Measurements from ENCODE around the gene SLC6A6.

SLC6A6 gene

DNA sequence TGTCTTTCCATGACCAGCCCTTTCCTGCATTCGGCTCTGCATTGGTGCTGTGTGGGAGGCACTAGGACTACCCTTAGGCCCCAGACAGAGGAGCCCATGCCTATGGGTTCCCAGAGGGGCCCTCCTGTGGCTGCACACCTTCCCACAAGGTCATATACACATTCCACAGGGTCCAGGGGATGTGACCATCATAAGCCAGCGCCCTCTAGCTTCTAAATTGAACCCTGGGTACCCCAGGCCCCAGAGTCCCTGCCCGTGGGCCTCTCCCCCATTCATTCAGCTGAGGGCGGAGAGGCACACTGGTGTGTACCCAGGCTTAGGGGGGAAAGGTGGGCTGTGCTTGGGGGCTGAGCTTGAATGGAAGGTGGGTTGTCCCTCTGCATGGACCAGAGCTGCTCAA, 10.2 kb upstream of the SLC6A6 start:
- Histone ChIP-seq H3K18ac (ENCODE audit: low read length) (peak overlapping the region; percentile 26), H3K36me3 (ENCODE audit: control insufficient read depth in 1 of 2, insufficient read depth in 2 of 2, low read length in 2 of 2) (no peaks in the 10 kb centered on the region)
- WGBS (ENCODE audit: extremely low coverage, insufficient coverage, insufficient read length) = no CpG with 5 or more reads among the region's 4 CpGs

DNA sequence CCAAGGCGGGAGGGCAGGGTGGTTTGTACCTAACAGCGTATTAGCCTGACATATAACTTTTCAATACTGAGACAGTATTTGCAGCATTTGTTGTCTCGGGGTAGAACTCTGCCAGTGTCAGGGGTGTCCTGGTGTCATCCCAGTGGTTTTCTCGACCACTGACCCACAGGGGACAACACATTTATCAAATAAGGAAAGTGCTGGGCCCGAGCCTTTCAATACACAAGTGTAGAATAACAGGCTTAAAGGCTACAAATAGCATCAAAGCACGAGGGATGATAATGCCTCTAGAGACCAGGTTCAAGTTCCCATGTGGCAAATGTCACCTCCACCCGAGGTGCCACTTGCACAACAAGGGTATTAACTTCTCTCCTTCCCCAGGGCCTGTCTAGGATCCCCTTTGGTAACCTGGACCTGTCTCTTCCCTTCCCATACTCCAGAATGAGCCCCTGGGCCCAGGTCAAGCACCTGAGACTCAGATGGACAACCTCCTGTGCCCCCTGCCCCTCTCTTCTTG, 9.5 kb upstream of the SLC6A6 start:
- H4K12ac ChIP-seq (ENCODE audit: low read depth, low read length) = no peak overlapping the region
- no peak overlapping the region for H3K4me3 ChIP-seq (ENCODE audit: low read depth, low read length)
- H3K23ac ChIP-seq (ENCODE audit: low read length) = no peak overlapping the region
- no peak overlapping the region for H3K18ac ChIP-seq (ENCODE audit: low read length)
- peak overlapping the region; percentile 67 for H2BK12ac ChIP-seq (ENCODE audit: low read length)
- H3K4ac ChIP-seq (ENCODE audit: low read depth, low read length) = no peak overlapping the region
- H2BK5ac ChIP-seq (ENCODE audit: low read depth, low read length, poor library complexity) = no peak overlapping the region
- no peak overlapping the region for H2AK5ac ChIP-seq (ENCODE audit: low read length)
- no peak overlapping the region for H3K9ac ChIP-seq (ENCODE audit: low read length)
- no CpG with 5 or more reads among the region's 7 CpGs for WGBS (ENCODE audit: extremely low coverage, insufficient coverage, insufficient read length)
- no peaks in the 10 kb centered on the region for H3K9me3 ChIP-seq (ENCODE audit: insufficient read depth, low read depth, low read length)
- no peaks in the 10 kb centered on the region for H3K36me3 ChIP-seq (ENCODE audit: control insufficient read depth in 1 of 2, insufficient read depth in 2 of 2, low read length in 2 of 2)
- H3K4me1 ChIP-seq (ENCODE audit: control insufficient read depth in 1 of 2, insufficient read depth in 2 of 2, low read length in 2 of 2) = peaks cover 24 to 25% of the 10 kb centered on the region in 2 experiments
- H2BK120ac ChIP-seq (ENCODE audit: insufficient read depth, low read length, poor library complexity) = peak overlapping the region; percentile 49
- no peak overlapping the region for H2AFZ ChIP-seq (ENCODE audit: insufficient read depth, low read length, poor library complexity)
- no peak for DNase-seq
- H3K79me2 ChIP-seq (ENCODE audit: control insufficient read depth, insufficient read depth, low read length, poor library complexity) = no peaks in the 10 kb centered on the region
- no peak overlapping the region for H3K14ac ChIP-seq (ENCODE audit: low read length)
- H4K91ac ChIP-seq (ENCODE audit: low read depth, low read length) = peak overlapping the region; percentile 60
- peaks cover 28% of the 10 kb centered on the region for H3K79me1 ChIP-seq (ENCODE audit: low read length)
- peak overlapping the region; percentile 24 for H4K8ac ChIP-seq (ENCODE audit: low read depth, low read length)
- H3K27ac ChIP-seq (ENCODE audit: low read depth, low read length) = peak overlapping the region; percentile 44
- H3K27me3 ChIP-seq (ENCODE audit: insufficient read depth, low read length) = no peaks in the 10 kb centered on the region
- no peak overlapping the region for H3K4me2 ChIP-seq (ENCODE audit: low read length)

More for the DNA sequence above, 10.2 kb upstream of the SLC6A6 start:
- Histone ChIP-seq H4K8ac (ENCODE audit: low read depth, low read length) (peak overlapping the region; percentile 11), H3K4me3 (ENCODE audit: low read depth, low read length) (no peak overlapping the region), H3K4me1 (ENCODE audit: control insufficient read depth in 1 of 2, insufficient read depth in 2 of 2, low read length in 2 of 2) (peaks cover 24 to 25% of the 10 kb centered on the region in 2 experiments), H3K14ac (ENCODE audit: low read length) (peak overlapping the region; percentile 18), H3K27ac (ENCODE audit: low read depth, low read length) (no peak overlapping the region), H2BK5ac (ENCODE audit: low read depth, low read length, poor library complexity) (peak overlapping the region; percentile 36), H3K9ac (ENCODE audit: low read length) (no peak overlapping the region), H3K4ac (ENCODE audit: low read depth, low read length) (peak overlapping the region; percentile 25), H2BK12ac (ENCODE audit: low read length) (peak overlapping the region; percentile 67), H3K27me3 (ENCODE audit: insufficient read depth, low read length) (no peaks in the 10 kb centered on the region), H2BK120ac (ENCODE audit: insufficient read depth, low read length, poor library complexity) (peak overlapping the region; percentile 16), H3K79me1 (ENCODE audit: low read length) (peaks cover 28% of the 10 kb centered on the region), H3K9me3 (ENCODE audit: insufficient read depth, low read depth, low read length) (no peaks in the 10 kb centered on the region), H3K79me2 (ENCODE audit: control insufficient read depth, insufficient read depth, low read length, poor library complexity) (no peaks in the 10 kb centered on the region), H2AK5ac (ENCODE audit: low read length) (peak overlapping the region; percentile 43), H4K91ac (ENCODE audit: low read depth, low read length) (peak overlapping the region; percentile 38), H4K12ac (ENCODE audit: low read depth, low read length) (no peak overlapping the region), H3K23ac (ENCODE audit: low read length) (no peak overlapping the region), H2AFZ (ENCODE audit: insufficient read depth, low read length, poor library complexity) (no peak overlapping the region), H3K4me2 (ENCODE audit: low read length) (no peak overlapping the region)
- DNase-seq = no peak

DNA sequence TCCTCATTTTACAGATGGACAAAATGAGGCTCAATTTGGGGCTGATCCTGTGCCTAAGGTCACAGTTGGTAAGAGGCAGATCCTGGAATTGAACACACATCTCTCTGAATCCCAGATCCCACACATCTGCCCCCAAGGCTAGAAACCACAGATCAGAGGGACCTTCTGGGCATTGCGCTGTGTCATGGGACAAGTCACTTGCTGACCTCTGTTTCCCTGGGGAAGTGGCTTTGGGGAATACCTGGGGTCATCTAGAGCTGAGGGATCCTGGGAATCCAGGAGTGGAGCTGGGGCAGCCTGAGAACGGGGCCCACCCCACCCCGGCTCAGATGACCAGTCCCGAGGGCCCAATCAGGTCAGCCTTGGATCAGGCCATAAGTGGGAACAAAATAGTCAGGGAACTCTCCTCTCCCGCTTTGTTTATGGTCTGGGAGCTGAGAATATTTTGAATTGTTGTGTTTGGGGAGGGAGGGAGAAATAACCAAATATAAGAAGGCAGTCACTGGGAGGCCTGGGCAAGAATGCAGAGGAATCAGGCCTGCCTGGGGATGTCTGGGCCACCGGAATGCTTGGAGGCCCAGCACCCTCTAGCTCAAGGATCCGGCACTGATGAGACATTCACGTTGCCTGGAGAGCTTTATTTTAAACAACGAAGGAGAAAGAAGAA, 8.8 kb upstream of the SLC6A6 start:
- Histone ChIP-seq H4K8ac (ENCODE audit: low read depth, low read length) (peak overlapping the region; percentile 24), H4K91ac (ENCODE audit: low read depth, low read length) (peak overlapping the region; percentile 75), H3K27ac (ENCODE audit: low read depth, low read length) (peak overlapping the region; percentile 44), H3K23ac (ENCODE audit: low read length) (no peak overlapping the region), H3K4me3 (ENCODE audit: low read depth, low read length) (no peak overlapping the region), H3K27me3 (ENCODE audit: insufficient read depth, low read length) (no peaks in the 10 kb centered on the region), H4K12ac (ENCODE audit: low read depth, low read length) (no peak overlapping the region), H3K79me1 (ENCODE audit: low read length) (peaks cover 25% of the 10 kb centered on the region), H3K4ac (ENCODE audit: low read depth, low read length) (no peak overlapping the region), H3K36me3 (ENCODE audit: control insufficient read depth in 1 of 2, insufficient read depth in 2 of 2, low read length in 2 of 2) (no peaks in the 10 kb centered on the region), H3K9ac (ENCODE audit: low read length) (no peak overlapping the region), H3K4me1 (ENCODE audit: control insufficient read depth in 1 of 2, insufficient read depth in 2 of 2, low read length in 2 of 2) (peaks cover 24 to 25% of the 10 kb centered on the region in 2 experiments), H2AFZ (ENCODE audit: insufficient read depth, low read length, poor library complexity) (no peak overlapping the region), H3K14ac (ENCODE audit: low read length) (peak overlapping the region; percentile 35), H3K79me2 (ENCODE audit: control insufficient read depth, insufficient read depth, low read length, poor library complexity) (no peaks in the 10 kb centered on the region), H3K18ac (ENCODE audit: low read length) (no peak overlapping the region), H2AK5ac (ENCODE audit: low read length) (peak overlapping the region; percentile 2), H2BK120ac (ENCODE audit: insufficient read depth, low read length, poor library complexity) (peak overlapping the region; percentile 72), H3K9me3 (ENCODE audit: insufficient read depth, low read depth, low read length) (no peaks in the 10 kb centered on the region), H2BK12ac (ENCODE audit: low read length) (peak overlapping the region; percentile 73), H2BK5ac (ENCODE audit: low read depth, low read length, poor library complexity) (peak overlapping the region; percentile 72), H3K4me2 (ENCODE audit: low read length) (no peak overlapping the region)
- DNase-seq = no peak
- WGBS (ENCODE audit: extremely low coverage, insufficient coverage, insufficient read length) = no CpG with 5 or more reads among the region's 9 CpGs

DNA sequence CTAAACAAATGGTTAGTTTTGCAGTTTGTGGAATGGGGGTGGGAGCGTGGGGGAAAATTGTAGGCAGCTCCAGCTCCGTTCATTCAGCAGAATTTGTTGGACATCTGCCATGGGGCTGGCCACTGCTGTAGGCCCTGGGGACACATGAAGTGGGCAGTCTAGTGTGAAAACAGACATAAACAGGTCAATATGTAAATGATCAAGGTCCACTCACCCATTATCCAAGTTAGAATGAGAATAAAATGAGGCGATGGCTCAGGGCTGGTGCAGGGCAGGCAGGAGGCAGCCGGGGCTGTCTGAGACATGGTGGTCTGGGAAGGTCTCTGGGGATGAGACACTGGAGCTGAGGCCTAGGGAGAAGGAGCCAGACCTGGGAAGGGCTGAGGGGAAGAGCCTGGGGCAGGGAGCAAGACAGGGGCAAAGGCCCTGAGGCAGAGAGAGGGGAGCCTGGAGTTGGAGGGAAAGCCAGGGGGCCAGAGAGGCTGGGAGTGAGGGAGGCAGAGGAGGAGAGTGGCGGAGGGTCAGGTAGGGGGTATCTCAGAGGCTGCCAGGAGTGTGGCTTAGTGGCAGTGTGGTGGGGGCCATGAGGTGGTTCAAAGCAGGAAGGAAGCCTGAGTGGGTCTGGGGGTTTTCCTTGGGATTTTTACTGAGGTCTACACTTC, 6.2 kb upstream of the SLC6A6 start:
- Histone ChIP-seq H3K79me1 (ENCODE audit: low read length) (peaks cover 22% of the 10 kb centered on the region), H3K14ac (ENCODE audit: low read length) (no peak overlapping the region), H3K4ac (ENCODE audit: low read depth, low read length) (no peak overlapping the region), H3K36me3 (ENCODE audit: control insufficient read depth in 1 of 2, insufficient read depth in 2 of 2, low read length in 2 of 2) (no peaks in the 10 kb centered on the region), H2AFZ (ENCODE audit: insufficient read depth, low read length, poor library complexity) (no peak overlapping the region), H3K23ac (ENCODE audit: low read length) (no peak overlapping the region), H3K4me2 (ENCODE audit: low read length) (no peak overlapping the region), H4K12ac (ENCODE audit: low read depth, low read length) (no peak overlapping the region), H2BK12ac (ENCODE audit: low read length) (no peak overlapping the region), H3K27ac (ENCODE audit: low read depth, low read length) (no peak overlapping the region), H3K9me3 (ENCODE audit: insufficient read depth, low read depth, low read length) (no peaks in the 10 kb centered on the region), H3K9ac (ENCODE audit: low read length) (no peak overlapping the region), H3K79me2 (ENCODE audit: control insufficient read depth, insufficient read depth, low read length, poor library complexity) (no peaks in the 10 kb centered on the region), H4K8ac (ENCODE audit: low read depth, low read length) (no peak overlapping the region), H3K18ac (ENCODE audit: low read length) (no peak overlapping the region), H3K4me3 (ENCODE audit: low read depth, low read length) (no peak overlapping the region), H2AK5ac (ENCODE audit: low read length) (peak overlapping the region; percentile 3), H2BK120ac (ENCODE audit: insufficient read depth, low read length, poor library complexity) (no peak overlapping the region), H3K4me1 (ENCODE audit: control insufficient read depth in 1 of 2, insufficient read depth in 2 of 2, low read length in 2 of 2) (peaks cover 20 to 22% of the 10 kb centered on the region in 2 experiments), H2BK5ac (ENCODE audit: low read depth, low read length, poor library complexity) (no peak overlapping the region), H3K27me3 (ENCODE audit: insufficient read depth, low read length) (no peaks in the 10 kb centered on the region), H4K91ac (ENCODE audit: low read depth, low read length) (no peak overlapping the region)
- no peak for DNase-seq
- WGBS (ENCODE audit: extremely low coverage, insufficient coverage, insufficient read length) = no CpG with 5 or more reads among the region's 5 CpGs
